Activated naive CD4-positive, alpha-beta T cell treated with anti-CD3 and anti-CD28 coated beads, Interleukin-2, amount 50 U/mL, for 16 hours (primary cell): ENCODE data around the gene MYBPC3.
A peak's percentile ranks its signal among the peaks of the same experiment; 100 is the strongest.

Source experiments
- DNase-seq: peaks from one replicate; pipeline ENCODE4 v3.0.0-alpha.2; 2020

MYBPC3 gene

GRCh38 chr11:47352556-47352955, at the start of gene MYBPC3:
MYBPC3 (minus strand) TSS chr11:47352702; CDS start chr11:47352647, 55 bp downstream.
- DNase-seq = no peak

DNA sequence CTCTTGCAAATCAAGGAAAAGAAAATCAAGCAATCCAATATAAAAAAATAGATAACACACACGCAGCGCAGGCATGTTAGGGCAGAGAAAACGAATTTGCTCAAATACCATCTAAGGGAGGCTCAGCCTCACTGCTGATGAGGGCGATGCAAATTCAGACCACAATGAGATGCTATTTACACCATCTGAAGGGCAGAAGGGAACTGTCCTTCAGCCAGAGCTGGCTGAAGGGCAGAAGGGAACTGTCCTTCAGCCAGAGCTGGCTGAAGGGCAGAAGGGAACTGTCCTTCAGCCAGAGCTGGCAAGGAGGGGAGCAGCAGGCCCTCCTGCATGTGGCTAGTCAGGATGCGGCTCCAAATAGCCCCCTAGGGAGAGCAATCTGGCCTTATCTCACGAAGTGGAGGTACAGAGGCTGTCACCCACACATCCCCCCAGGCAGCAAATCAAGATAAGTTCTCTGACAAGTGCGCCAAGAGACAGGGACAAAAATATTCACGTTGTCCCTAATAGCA, 48.3 kb upstream of the MYBPC3 start:
- DNase-seq = no peak

- DNase-seq = peak; percentile 43
These were observed 47.6 kb upstream of the MYBPC3 start for GRCh38 chr11:47399860-47400767.

- no peak for DNase-seq
These were observed 46.0 kb upstream of the MYBPC3 start for GRCh38 chr11:47398551-47398950.

GRCh38 chr11:47398011-47398410, 45.5 kb upstream of the MYBPC3 start:
- DNase-seq = no peak

- DNase-seq = no peak
These were observed 43.5 kb upstream of the MYBPC3 start for GRCh38 chr11:47396049-47396320.

GRCh38 chr11:47395223-47396048, 42.9 kb upstream of the MYBPC3 start:
- no peak for DNase-seq

- peak; percentile 63 for DNase-seq
These were observed 42.1 kb upstream of the MYBPC3 start for GRCh38 chr11:47394322-47395222.

GRCh38 chr11:47394050-47394321, 41.5 kb upstream of the MYBPC3 start:
- DNase-seq = no peak

GRCh38 chr11:47393163-47394049, 40.9 kb upstream of the MYBPC3 start:
- DNase-seq = no peak

- DNase-seq = no peak
These were observed 40.2 kb upstream of the MYBPC3 start for GRCh38 chr11:47392546-47393162.

GRCh38 chr11:47391711-47392432, 39.4 kb upstream of the MYBPC3 start:
- DNase-seq = no peak

DNA sequence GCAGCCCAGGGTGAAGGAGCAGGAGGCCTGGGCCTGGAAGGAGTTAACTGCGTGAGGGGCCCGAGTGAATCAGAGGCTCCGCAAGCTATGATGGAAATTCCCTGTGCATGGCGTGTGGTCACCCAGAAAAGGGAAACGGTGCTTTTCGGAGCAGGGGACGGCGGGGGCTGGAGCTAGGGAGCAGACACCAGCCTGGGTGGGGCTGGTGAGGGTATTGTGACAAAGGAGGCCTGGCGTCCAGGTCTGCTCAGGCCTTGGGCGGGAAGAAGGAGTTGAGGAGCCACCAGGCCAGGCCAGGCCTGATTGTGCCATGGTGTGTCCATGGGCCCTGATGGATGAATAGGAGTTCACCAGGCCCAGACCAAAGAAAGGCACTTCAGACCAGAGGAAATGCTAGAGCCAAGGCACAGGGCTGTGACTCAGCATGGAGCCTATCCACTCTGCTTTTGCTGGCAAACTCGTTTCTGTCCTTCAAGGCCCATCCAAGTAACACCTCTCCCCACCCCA, 38.6 kb upstream of the MYBPC3 start:
- no peak for DNase-seq

GRCh38 chr11:47390422-47390760, 37.9 kb upstream of the MYBPC3 start:
- DNase-seq = no peak

GRCh38 chr11:47389577-47390421, 37.3 kb upstream of the MYBPC3 start:
- DNase-seq = no peak

- no peak for DNase-seq
These were observed 36.4 kb upstream of the MYBPC3 start for GRCh38 chr11:47388697-47389576.

GRCh38 chr11:47387944-47388696, 35.6 kb upstream of the MYBPC3 start:
- DNase-seq = no peak

DNA sequence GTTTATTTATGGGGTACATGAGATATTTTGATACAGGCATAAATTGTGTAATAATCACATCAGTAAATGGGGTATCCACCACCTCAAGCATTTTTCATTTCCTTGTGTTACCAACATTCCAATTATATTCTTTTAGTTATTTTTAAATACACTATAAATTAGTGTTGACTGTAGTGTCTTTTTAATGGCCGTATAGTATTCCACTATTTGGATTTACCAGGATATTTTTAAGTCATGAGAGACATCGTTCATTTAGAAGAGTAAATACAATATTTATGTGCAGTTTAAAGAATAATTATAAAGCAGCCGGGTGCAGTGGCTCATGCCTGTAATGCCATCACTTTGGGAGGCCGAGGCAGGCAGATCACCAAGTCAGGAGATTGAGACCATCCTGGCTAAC, 32.0 kb upstream of the MYBPC3 start:
- DNase-seq = no peak
